ENCODE measurements around the gene SLC39A2.

SLC39A2 gene

DNA sequence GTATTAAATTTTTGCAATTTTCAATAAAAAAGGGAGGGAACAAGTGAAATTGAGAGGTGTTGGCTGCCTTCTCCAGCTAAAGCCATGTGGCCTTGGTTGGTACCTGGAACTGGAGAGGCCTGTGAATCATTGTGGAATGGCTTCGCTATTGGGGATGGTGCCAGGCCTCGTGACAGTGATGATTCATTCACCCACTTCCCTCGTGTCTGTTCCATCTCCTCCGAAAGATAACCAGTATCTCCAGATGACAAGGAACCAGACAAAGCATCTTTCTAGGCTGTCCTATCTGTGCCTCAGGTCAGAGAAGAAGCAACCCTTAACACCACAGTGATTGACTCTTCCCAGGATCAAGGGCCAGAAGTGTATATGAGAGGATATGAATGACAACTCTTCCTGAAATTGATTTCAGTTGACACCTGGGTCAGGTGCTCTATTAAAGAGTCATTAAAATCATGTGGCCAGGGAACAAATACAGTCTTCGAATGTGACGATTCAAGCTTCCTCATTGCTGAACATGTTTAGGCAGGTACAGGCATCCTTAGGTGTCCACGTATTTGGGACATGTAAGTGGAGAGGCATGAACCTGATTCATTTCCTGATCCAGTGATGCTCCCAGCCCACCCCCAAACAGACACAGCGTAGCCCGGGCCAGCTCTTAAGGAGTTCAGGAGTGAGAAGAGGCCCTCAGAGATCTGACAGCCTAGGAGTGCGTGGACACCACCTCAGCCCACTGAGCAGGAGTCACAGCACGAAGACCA is 42.8 kb downstream of the SLC39A2 start, which contains the start of gene RNASE7:
TSS of gene RNASE7 (plus strand) at position 687 of the 758 bp plus-strand sequence. CDS start 631 bp downstream, outside the sequence.
- H3K4me3 ChIP-seq (ENCODE audit: low read depth, low read length) = no peak within 1 kb of the TSS
- no peak for DNase-seq (ENCODE audit: low read depth)
- in situ Hi-C loops (cut with HindIII; ENCODE audit: low sequenced_read_pairs) = no loop called here
- TF ChIP-seq, protein P1, sequence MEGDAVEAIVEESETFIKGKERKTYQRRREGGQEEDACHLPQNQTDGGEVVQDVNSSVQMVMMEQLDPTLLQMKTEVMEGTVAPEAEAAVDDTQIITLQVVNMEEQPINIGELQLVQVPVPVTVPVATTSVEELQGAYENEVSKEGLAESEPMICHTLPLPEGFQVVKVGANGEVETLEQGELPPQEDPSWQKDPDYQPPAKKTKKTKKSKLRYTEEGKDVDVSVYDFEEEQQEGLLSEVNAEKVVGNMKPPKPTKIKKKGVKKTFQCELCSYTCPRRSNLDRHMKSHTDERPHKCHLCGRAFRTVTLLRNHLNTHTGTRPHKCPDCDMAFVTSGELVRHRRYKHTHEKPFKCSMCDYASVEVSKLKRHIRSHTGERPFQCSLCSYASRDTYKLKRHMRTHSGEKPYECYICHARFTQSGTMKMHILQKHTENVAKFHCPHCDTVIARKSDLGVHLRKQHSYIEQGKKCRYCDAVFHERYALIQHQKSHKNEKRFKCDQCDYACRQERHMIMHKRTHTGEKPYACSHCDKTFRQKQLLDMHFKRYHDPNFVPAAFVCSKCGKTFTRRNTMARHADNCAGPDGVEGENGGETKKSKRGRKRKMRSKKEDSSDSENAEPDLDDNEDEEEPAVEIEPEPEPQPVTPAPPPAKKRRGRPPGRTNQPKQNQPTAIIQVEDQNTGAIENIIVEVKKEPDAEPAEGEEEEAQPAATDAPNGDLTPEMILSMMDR (IDR thresholded peaks at IDR 0.05; ENCODE audit: low read depth, low read length, missing control alignments) = no peak

DNA sequence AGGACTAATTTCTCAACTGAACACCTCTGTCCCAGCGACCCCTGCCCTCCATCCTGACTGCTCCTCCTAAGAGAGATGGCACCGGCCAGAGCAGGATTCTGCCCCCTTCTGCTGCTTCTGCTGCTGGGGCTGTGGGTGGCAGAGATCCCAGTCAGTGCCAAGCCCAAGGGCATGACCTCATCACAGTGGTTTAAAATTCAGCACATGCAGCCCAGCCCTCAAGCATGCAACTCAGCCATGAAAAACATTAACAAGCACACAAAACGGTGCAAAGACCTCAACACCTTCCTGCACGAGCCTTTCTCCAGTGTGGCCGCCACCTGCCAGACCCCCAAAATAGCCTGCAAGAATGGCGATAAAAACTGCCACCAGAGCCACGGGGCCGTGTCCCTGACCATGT is 43.8 kb downstream of the SLC39A2 start:
- in situ Hi-C loops (cut with HindIII; ENCODE audit: low sequenced_read_pairs) = no loop called here
- no peak for DNase-seq (ENCODE audit: low read depth)
- H3K4me3 ChIP-seq (ENCODE audit: low read depth, low read length) = no peak overlapping the region
- TF ChIP-seq, protein P1 (IDR thresholded peaks at IDR 0.05; ENCODE audit: low read depth, low read length, missing control alignments) = no peak

DNA sequence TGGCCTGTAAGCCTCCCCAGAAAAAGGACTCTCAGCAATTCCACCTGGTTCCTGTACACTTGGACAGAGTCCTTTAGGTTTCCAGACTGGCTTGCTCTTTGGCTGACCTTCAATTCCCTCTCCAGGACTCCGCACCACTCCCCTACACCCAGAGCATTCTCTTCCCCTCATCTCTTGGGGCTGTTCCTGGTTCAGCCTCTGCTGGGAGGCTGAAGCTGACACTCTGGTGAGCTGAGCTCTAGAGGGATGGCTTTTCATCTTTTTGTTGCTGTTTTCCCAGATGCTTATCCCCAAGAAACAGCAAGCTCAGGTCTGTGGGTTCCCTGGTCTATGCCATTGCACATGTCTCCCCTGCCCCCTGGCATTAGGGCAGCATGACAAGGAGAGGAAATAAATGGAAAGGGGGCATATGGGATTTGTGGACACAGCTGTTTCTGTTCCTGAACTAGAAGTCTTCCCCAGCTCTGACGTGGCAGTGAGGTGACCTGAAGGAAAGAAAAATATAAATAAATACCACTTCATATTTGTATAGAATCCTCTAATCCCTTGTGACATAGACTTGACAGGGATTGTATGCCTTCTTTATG is 44.4 kb downstream of the SLC39A2 start:
- H3K4me3 ChIP-seq (ENCODE audit: low read depth, low read length) = no peak overlapping the region
- in situ Hi-C loops (cut with HindIII; ENCODE audit: low sequenced_read_pairs) = no loop called here
- no peak for DNase-seq (ENCODE audit: low read depth)
- TF ChIP-seq, protein P1 (IDR thresholded peaks at IDR 0.05; ENCODE audit: low read depth, low read length, missing control alignments) = no peak

DNA sequence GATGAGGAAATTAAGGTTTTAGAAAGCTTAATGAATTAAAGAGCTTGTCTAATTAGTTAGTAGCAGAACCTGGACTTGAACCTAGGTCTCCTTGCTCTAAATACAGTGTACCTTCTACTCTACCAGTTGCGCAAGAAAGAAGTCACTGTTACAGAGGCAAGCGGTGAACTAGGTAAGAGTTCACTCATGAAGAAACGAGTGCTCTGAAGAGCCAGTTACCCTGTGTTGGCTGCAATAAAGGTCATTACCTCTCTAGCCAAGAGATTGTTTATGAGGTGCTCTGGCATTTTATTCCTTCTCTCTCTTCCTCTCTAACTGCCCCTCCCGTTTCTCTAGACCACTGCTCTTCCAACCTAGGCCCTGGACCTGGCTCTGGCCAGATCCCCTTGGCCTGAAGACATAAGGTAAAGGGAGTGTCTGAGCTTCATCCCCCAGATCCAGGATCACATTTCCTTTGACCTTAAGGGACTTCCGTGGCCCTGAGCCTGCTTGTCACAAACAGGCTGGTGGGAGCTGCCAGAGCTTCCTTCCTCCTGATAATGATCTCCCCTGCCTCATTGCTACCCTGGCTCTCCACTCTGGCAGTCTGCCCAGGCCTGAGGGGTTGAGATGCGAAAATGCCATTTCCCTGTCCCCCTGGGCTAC is 45.0 kb downstream of the SLC39A2 start:
- no peak for DNase-seq (ENCODE audit: low read depth)
- in situ Hi-C loops (cut with HindIII; ENCODE audit: low sequenced_read_pairs) = no loop called here
- TF ChIP-seq, protein P1 (IDR thresholded peaks at IDR 0.05; ENCODE audit: low read depth, low read length, missing control alignments) = no peak
- no peak overlapping the region for H3K4me3 ChIP-seq (ENCODE audit: low read depth, low read length)

DNA sequence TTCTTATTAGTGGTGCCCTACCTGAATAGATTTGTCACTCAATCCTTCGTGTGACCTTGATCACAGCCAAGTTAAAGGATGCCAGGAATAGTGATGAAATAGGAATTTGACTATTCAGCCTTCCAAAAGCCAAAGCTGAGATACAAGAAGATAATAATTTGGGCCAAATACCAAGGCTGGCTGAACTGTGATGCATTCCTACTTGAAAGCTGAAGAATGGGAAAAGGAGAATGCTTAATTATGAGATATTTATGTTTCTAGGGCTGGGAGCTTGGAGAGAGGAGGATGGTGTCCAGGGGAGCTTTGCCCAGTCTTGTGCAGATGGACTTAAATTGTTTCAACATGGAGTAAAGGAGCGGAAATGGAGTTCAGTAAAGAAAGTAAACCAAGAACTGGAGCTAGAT is 48.3 kb downstream of the SLC39A2 start:
- H3K4me3 ChIP-seq (ENCODE audit: low read depth, low read length) = no peak overlapping the region
- TF ChIP-seq, protein P1 (IDR thresholded peaks at IDR 0.05; ENCODE audit: low read depth, low read length, missing control alignments) = no peak
- in situ Hi-C loops (cut with HindIII; ENCODE audit: low sequenced_read_pairs) = no loop called here
- no peak for DNase-seq (ENCODE audit: low read depth)

DNA sequence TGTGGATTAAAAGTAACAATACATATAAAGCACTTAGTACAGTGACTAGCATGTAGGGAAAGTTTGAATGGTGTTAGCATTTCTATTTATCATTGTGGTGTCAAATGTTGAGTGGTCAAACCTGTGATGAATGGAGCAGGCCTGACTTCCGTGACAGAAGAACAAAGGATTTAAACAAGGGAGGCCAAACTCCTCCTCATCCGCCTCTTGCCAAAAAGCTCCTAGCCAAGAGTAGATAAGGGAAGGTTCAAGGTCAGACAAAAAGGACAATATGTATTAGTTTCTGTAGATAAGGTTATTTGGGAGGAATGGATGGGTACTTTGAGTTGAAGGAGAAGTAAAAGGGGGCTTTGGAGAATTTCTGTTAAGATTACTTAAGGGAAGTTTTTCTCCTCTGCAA is 49.5 kb downstream of the SLC39A2 start:
- no peak for DNase-seq (ENCODE audit: low read depth)
- H3K4me3 ChIP-seq (ENCODE audit: low read depth, low read length) = no peak overlapping the region
- in situ Hi-C loops (cut with HindIII; ENCODE audit: low sequenced_read_pairs) = no loop called here
- TF ChIP-seq, protein P1 (IDR thresholded peaks at IDR 0.05; ENCODE audit: low read depth, low read length, missing control alignments) = no peak

Measured in astrocyte of the cerebellum (primary cell).